ENCODE data around the gene VIPAS39.

VIPAS39 gene

GRCh38 chr14:77457522-77458248 is at the start of gene VIPAS39, which contains the start of gene AHSA1:
VIPAS39 (minus strand) TSS chr14:77457601; CDS start chr14:77454102, 3,499 bp downstream.
AHSA1 (plus strand) TSS chr14:77458093; CDS start chr14:77458190, 97 bp downstream.
- no peaks in the 10 kb centered on the region for H3K27me3 ChIP-seq (ENCODE audit: insufficient read depth, low read length)
- peaks cover 36% of the 10 kb centered on the region for H3K36me3 ChIP-seq (ENCODE audit: insufficient read depth, low read length)
- H2AFZ ChIP-seq (ENCODE audit: low read depth, low read length): peak within 1 kb of the TSS; percentile 56
- no peaks in the 10 kb centered on the region for H3K9me3 ChIP-seq (ENCODE audit: low read length)
- H3K4me1 ChIP-seq (ENCODE audit: insufficient read depth, low read length): peaks cover 12% of the 10 kb centered on the region
- peak within 1 kb of the TSS; percentile 67 for H3K4me3 ChIP-seq (ENCODE audit: low read length)

- H3K27me3 ChIP-seq (ENCODE audit: insufficient read depth, low read length): peaks cover 8% of the 10 kb centered on the region
- no peaks in the 10 kb centered on the region for H3K9me3 ChIP-seq (ENCODE audit: low read length)
- H2AFZ ChIP-seq (ENCODE audit: low read depth, low read length): no peak overlapping the region
- no peaks in the 10 kb centered on the region for H3K4me1 ChIP-seq (ENCODE audit: insufficient read depth, low read length)
- H3K4me3 ChIP-seq (ENCODE audit: low read length): no peak overlapping the region
- peaks cover 2% of the 10 kb centered on the region for H3K36me3 ChIP-seq (ENCODE audit: insufficient read depth, low read length)
Measured at GRCh38 chr14:77505031-77505430, 47.6 kb upstream of the VIPAS39 start.

- no peak overlapping the region for H2AFZ ChIP-seq (ENCODE audit: low read depth, low read length)
- H3K4me1 ChIP-seq (ENCODE audit: insufficient read depth, low read length): peaks cover 8% of the 10 kb centered on the region
- H3K27me3 ChIP-seq (ENCODE audit: insufficient read depth, low read length): peaks cover 27% of the 10 kb centered on the region
- no peaks in the 10 kb centered on the region for H3K9me3 ChIP-seq (ENCODE audit: low read length)
- no peak overlapping the region for H3K4me3 ChIP-seq (ENCODE audit: low read length)
- H3K36me3 ChIP-seq (ENCODE audit: insufficient read depth, low read length): no peaks in the 10 kb centered on the region
Measured at GRCh38 chr14:77503138-77503537, 45.7 kb upstream of the VIPAS39 start.

DNA sequence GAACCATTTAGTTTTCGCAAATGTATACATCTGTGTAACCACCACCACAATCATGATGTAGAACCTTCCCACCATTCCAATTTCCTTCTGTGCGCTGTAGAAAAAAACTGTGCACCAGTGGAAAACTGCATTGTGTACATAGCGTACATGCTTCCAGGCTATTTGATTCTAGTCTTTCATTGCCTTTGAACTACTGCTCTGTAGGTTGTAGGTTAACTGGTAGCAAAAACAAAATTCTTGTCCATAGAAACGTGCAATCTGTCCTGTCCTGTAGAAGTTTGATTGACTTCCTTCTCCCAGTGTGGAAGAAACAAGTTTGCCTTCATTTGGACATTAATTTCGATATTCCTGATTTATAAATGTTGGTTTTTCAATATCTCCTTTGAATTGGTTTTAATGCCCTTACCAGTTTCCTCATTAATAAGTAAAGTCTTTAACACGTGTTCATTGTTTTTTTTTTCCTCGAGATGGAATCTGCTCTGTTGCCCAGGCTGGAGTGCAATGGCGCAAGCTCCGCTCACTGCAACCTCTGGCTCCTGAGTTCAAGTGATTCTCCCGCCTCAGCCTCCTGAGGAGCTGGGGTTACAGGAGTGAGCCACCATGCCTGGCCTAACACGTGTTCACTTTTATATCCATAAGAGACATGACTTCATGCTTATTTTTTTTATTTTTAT is 44.8 kb upstream of the VIPAS39 start:
- Histone ChIP-seq H3K27me3 (ENCODE audit: insufficient read depth, low read length) (peaks cover 31% of the 10 kb centered on the region), H3K36me3 (ENCODE audit: insufficient read depth, low read length) (no peaks in the 10 kb centered on the region), H3K4me3 (ENCODE audit: low read length) (no peak overlapping the region), H3K4me1 (ENCODE audit: insufficient read depth, low read length) (peaks cover 9% of the 10 kb centered on the region), H3K9me3 (ENCODE audit: low read length) (no peaks in the 10 kb centered on the region), H2AFZ (ENCODE audit: low read depth, low read length) (no peak overlapping the region)

DNA sequence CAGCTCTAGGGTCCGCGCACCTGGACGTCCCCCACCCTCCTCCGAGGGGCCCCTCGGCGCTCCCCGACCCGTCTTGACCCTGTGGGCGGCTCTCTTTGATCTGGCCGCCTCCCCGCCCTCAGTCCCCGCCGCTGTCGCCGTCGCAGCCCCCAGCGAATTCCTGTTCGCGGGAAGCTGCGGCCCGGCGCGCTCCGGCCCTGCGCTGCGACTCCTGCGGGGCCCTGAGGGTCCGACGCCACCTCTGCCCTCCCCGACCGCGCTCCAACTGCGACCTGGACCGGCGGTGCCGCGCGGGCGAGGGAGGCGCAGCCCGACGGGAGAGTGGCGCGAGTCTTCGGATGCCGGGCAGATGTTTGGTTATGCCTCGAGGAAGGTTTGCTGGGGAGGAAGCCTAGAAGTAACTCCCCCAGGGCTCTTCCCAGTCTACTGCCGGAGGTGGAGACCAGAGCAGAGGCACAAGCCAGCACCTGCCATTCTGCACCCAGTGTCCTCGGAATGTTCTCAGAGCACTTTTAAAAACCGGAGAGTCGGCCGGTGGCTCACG is 41.7 kb upstream of the VIPAS39 start:
- Histone ChIP-seq H3K9me3 (ENCODE audit: low read length) (no peaks in the 10 kb centered on the region), H3K27me3 (ENCODE audit: insufficient read depth, low read length) (peaks cover 31% of the 10 kb centered on the region), H3K4me3 (ENCODE audit: low read length) (peak overlapping the region; percentile 47), H2AFZ (ENCODE audit: low read depth, low read length) (peak overlapping the region; percentile 96), H3K4me1 (ENCODE audit: insufficient read depth, low read length) (peaks cover 9% of the 10 kb centered on the region), H3K36me3 (ENCODE audit: insufficient read depth, low read length) (no peaks in the 10 kb centered on the region)

- Histone ChIP-seq H3K4me3 (ENCODE audit: low read length) (peak within 1 kb of the TSS; percentile 47), H3K27me3 (ENCODE audit: insufficient read depth, low read length) (peaks cover 31% of the 10 kb centered on the region), H3K9me3 (ENCODE audit: low read length) (no peaks in the 10 kb centered on the region), H3K36me3 (ENCODE audit: insufficient read depth, low read length) (no peaks in the 10 kb centered on the region), H2AFZ (ENCODE audit: low read depth, low read length) (peak within 1 kb of the TSS; percentile 96), H3K4me1 (ENCODE audit: insufficient read depth, low read length) (peaks cover 9% of the 10 kb centered on the region)
Measured at GRCh38 chr14:77498120-77498979, 40.9 kb upstream of the VIPAS39 start, which contains the start of gene ISM2. ISM2 (minus strand) TSS chr14:77498816; CDS start chr14:77498793, 23 bp downstream.

GRCh38 chr14:77495334-77495733 is 37.9 kb upstream of the VIPAS39 start:
- Histone ChIP-seq H2AFZ (ENCODE audit: low read depth, low read length) (no peak overlapping the region), H3K36me3 (ENCODE audit: insufficient read depth, low read length) (no peaks in the 10 kb centered on the region), H3K27me3 (ENCODE audit: insufficient read depth, low read length) (peaks cover 27% of the 10 kb centered on the region), H3K9me3 (ENCODE audit: low read length) (no peaks in the 10 kb centered on the region), H3K4me1 (ENCODE audit: insufficient read depth, low read length) (peaks cover 9% of the 10 kb centered on the region), H3K4me3 (ENCODE audit: low read length) (no peak overlapping the region)

GRCh38 chr14:77491056-77491455 is 33.7 kb upstream of the VIPAS39 start:
- H2AFZ ChIP-seq (ENCODE audit: low read depth, low read length): no peak overlapping the region
- no peak overlapping the region for H3K4me3 ChIP-seq (ENCODE audit: low read length)
- H3K4me1 ChIP-seq (ENCODE audit: insufficient read depth, low read length): no peaks in the 10 kb centered on the region
- no peaks in the 10 kb centered on the region for H3K36me3 ChIP-seq (ENCODE audit: insufficient read depth, low read length)
- no peaks in the 10 kb centered on the region for H3K9me3 ChIP-seq (ENCODE audit: low read length)
- H3K27me3 ChIP-seq (ENCODE audit: insufficient read depth, low read length): peaks cover 7% of the 10 kb centered on the region

DNA sequence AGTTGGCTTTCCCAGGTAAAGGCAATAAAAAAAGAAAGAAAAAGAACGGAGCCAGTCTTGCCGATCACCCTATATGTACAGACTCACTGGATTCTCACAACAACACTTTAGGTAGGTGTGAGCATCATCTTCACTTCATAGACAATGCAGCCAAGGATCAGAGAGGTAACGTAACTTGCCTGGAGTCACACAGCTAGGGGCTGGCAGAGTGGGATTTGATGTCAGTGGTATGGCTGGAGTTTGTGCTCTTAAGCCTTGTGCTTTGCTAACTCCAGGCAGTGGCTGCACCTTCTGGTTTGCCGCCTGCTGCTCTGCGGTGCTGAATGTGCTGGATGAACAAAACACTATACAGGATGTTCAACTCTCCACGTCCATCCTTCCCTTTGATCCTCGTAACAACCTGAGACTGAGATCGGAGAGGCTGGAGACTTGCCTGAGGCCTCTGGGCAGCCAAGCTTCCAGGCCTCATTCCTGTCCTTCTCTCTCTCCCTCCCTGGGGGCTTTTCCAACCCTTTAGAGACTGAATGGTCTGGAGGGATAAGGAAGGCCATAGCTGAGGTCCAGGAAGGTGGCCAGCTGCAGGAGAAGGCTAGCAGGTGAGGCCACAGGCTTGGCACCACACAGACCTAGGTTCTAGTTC is 33.1 kb upstream of the VIPAS39 start:
- H3K27me3 ChIP-seq (ENCODE audit: insufficient read depth, low read length): peaks cover 7% of the 10 kb centered on the region
- H3K4me1 ChIP-seq (ENCODE audit: insufficient read depth, low read length): no peaks in the 10 kb centered on the region
- no peaks in the 10 kb centered on the region for H3K9me3 ChIP-seq (ENCODE audit: low read length)
- no peaks in the 10 kb centered on the region for H3K36me3 ChIP-seq (ENCODE audit: insufficient read depth, low read length)
- no peak overlapping the region for H2AFZ ChIP-seq (ENCODE audit: low read depth, low read length)
- no peak overlapping the region for H3K4me3 ChIP-seq (ENCODE audit: low read length)

GRCh38 chr14:77489041-77489440 is 31.6 kb upstream of the VIPAS39 start:
- H3K9me3 ChIP-seq (ENCODE audit: low read length): no peaks in the 10 kb centered on the region
- H3K4me3 ChIP-seq (ENCODE audit: low read length): no peak overlapping the region
- no peaks in the 10 kb centered on the region for H3K36me3 ChIP-seq (ENCODE audit: insufficient read depth, low read length)
- peaks cover 7% of the 10 kb centered on the region for H3K27me3 ChIP-seq (ENCODE audit: insufficient read depth, low read length)
- H2AFZ ChIP-seq (ENCODE audit: low read depth, low read length): no peak overlapping the region
- no peaks in the 10 kb centered on the region for H3K4me1 ChIP-seq (ENCODE audit: insufficient read depth, low read length)

DNA sequence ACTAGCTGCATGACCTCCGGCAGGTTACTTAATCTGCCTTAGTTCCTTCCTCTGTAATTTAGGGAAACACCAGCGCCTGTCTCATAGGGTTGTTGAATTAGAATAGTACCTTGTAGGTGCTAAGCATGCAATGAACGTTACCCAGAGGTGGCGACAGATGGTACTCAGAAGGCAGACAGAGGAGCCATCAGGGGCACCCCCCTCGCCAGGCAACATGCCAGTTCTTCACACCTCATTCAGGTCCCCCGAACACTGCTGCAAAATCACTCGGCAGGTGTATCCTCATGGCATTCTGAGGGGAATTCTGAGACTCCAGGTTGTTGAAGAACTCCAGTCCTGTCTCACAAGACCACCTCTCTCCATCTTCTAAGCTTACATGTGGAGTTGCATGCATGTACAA is 31.2 kb upstream of the VIPAS39 start:
- no peak overlapping the region for H3K4me3 ChIP-seq (ENCODE audit: low read length)
- H3K4me1 ChIP-seq (ENCODE audit: insufficient read depth, low read length): no peaks in the 10 kb centered on the region
- peaks cover 7% of the 10 kb centered on the region for H3K27me3 ChIP-seq (ENCODE audit: insufficient read depth, low read length)
- H3K36me3 ChIP-seq (ENCODE audit: insufficient read depth, low read length): no peaks in the 10 kb centered on the region
- H2AFZ ChIP-seq (ENCODE audit: low read depth, low read length): no peak overlapping the region
- H3K9me3 ChIP-seq (ENCODE audit: low read length): no peaks in the 10 kb centered on the region

- Histone ChIP-seq H3K4me3 (ENCODE audit: low read length) (no peak overlapping the region), H3K27me3 (ENCODE audit: insufficient read depth, low read length) (peaks cover 7% of the 10 kb centered on the region), H3K36me3 (ENCODE audit: insufficient read depth, low read length) (no peaks in the 10 kb centered on the region), H2AFZ (ENCODE audit: low read depth, low read length) (no peak overlapping the region), H3K4me1 (ENCODE audit: insufficient read depth, low read length) (no peaks in the 10 kb centered on the region), H3K9me3 (ENCODE audit: low read length) (no peaks in the 10 kb centered on the region)
Measured at GRCh38 chr14:77485901-77486678, 28.7 kb upstream of the VIPAS39 start.
